ENCODE measurements around the gene OSBPL5. TPM values are rescaled to one million over a fixed set of nuclear protein-coding genes. Genes with fewer than 3 reads are reported as not detected.
A peak's percentile ranks its signal among the peaks of the same experiment; 100 is the strongest.

The OSBPL5 gene
- total and polyA plus RNA-seq, 9 of the 15 experiments (the other 6 are each of a cell fraction or from before 2014, with no cell fraction given): 0.06 to 14.8 (median 3.2) TPM

DNA sequence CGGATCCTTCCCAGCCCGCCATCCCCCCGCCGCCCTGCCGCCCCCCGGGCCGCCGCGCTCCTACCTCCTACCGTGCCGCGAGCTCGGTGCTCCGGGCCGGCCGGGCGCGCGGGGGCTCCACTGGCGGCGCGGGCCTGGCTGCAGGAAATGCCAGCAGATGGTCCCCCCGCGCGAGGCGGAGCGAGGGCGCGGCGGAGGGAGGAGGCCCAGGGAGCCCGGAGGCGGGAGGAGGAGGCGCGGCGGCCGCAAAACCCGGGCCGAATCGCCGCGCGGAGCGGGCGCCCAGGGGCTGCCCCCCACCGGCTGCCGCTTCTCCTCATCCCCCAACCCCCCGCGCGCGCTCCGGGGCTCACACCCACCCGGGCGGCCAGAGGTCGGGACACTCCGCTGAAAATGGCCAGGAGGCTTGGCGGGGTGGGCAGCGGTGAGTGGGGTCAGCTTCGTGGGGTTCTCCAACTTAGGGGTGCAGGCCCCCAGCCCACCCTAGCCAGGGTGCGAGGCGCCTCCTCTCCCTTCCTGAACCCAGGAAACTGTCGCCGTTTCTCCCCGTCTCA is at the start of gene OSBPL5 (continued):
- TF ChIP-seq PHF8 (IDR thresholded peaks at IDR 0.05; ENCODE audit: borderline replicate concordance, low read length): peak; percentile 42; the same call in 1 of the 2 replicates
- peak; percentile 96 for TF ChIP-seq ZNF263 (CRISPR knock-in tag; IDR thresholded peaks at IDR 0.05; ENCODE audit: borderline replicate concordance)
- TF ChIP-seq, protein P1, sequence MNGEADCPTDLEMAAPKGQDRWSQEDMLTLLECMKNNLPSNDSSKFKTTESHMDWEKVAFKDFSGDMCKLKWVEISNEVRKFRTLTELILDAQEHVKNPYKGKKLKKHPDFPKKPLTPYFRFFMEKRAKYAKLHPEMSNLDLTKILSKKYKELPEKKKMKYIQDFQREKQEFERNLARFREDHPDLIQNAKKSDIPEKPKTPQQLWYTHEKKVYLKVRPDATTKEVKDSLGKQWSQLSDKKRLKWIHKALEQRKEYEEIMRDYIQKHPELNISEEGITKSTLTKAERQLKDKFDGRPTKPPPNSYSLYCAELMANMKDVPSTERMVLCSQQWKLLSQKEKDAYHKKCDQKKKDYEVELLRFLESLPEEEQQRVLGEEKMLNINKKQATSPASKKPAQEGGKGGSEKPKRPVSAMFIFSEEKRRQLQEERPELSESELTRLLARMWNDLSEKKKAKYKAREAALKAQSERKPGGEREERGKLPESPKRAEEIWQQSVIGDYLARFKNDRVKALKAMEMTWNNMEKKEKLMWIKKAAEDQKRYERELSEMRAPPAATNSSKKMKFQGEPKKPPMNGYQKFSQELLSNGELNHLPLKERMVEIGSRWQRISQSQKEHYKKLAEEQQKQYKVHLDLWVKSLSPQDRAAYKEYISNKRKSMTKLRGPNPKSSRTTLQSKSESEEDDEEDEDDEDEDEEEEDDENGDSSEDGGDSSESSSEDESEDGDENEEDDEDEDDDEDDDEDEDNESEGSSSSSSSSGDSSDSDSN (IDR thresholded peaks at IDR 0.05; ENCODE audit: borderline replicate concordance in 1 of 2, low read depth in 2 of 2, low read length in 2 of 2): peak in 1 of 2 experiments; percentile 83; a peak in 2 of 4 replicates
- peak; percentile 39; the same call in 1 of the 2 replicates for TF ChIP-seq CTBP1 (IDR thresholded peaks at IDR 0.05; ENCODE audit: borderline replicate concordance)
- peak; percentile 72 for TF ChIP-seq RBFOX2 (IDR thresholded peaks at IDR 0.05; ENCODE audit: low read depth, low read length)
- peak; percentile 92 for TF ChIP-seq ZBTB7A (IDR thresholded peaks at IDR 0.05; ENCODE audit: borderline replicate concordance, control insufficient read depth, low read depth, low read length)
- no peak for TF ChIP-seq TCF7 (IDR thresholded peaks at IDR 0.05; ENCODE audit: borderline replicate concordance)
- TF ChIP-seq YY1 (IDR thresholded peaks at IDR 0.05; ENCODE audit: borderline replicate concordance in 1 of 3, control insufficient read depth in 1 of 3, extremely low read depth in 1 of 3, insufficient read depth in 3 of 3, insufficient read length in 1 of 3, insufficient replicate concordance in 2 of 3, low read depth in 1 of 3, low read length in 2 of 3): peak in 2 of 3 experiments; percentile 39 to 73
- TF ChIP-seq, protein P2, sequence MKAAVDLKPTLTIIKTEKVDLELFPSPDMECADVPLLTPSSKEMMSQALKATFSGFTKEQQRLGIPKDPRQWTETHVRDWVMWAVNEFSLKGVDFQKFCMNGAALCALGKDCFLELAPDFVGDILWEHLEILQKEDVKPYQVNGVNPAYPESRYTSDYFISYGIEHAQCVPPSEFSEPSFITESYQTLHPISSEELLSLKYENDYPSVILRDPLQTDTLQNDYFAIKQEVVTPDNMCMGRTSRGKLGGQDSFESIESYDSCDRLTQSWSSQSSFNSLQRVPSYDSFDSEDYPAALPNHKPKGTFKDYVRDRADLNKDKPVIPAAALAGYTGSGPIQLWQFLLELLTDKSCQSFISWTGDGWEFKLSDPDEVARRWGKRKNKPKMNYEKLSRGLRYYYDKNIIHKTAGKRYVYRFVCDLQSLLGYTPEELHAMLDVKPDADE (conservative IDR thresholded peaks at IDR 0.05; ENCODE audit: control insufficient read depth, low read depth, low read length): 0 out of 2 replicates have a peak, but pooled peaks have one; percentile 23
- TF ChIP-seq ZNF561 (CRISPR knock-in tag; conservative IDR thresholded peaks at IDR 0.05): no peak
- peak; percentile 91 for TF ChIP-seq NEUROD1 (IDR thresholded peaks at IDR 0.05; ENCODE audit: borderline replicate concordance, low read depth, low read length, partially characterized antibody)
- TF ChIP-seq, protein P3, sequence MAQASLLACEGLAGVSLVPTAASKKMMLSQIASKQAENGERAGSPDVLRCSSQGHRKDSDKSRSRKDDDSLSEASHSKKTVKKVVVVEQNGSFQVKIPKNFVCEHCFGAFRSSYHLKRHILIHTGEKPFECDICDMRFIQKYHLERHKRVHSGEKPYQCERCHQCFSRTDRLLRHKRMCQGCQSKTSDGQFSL (CRISPR knock-in tag; IDR thresholded peaks at IDR 0.05): peak; percentile 62; the same call in 1 of the 2 replicates
- TF ChIP-seq, protein P3 (tag; IDR thresholded peaks at IDR 0.05): peak in 1 of 2 experiments; percentile 55; a peak in 1 of 4 replicates
- TF ChIP-seq, protein P4, sequence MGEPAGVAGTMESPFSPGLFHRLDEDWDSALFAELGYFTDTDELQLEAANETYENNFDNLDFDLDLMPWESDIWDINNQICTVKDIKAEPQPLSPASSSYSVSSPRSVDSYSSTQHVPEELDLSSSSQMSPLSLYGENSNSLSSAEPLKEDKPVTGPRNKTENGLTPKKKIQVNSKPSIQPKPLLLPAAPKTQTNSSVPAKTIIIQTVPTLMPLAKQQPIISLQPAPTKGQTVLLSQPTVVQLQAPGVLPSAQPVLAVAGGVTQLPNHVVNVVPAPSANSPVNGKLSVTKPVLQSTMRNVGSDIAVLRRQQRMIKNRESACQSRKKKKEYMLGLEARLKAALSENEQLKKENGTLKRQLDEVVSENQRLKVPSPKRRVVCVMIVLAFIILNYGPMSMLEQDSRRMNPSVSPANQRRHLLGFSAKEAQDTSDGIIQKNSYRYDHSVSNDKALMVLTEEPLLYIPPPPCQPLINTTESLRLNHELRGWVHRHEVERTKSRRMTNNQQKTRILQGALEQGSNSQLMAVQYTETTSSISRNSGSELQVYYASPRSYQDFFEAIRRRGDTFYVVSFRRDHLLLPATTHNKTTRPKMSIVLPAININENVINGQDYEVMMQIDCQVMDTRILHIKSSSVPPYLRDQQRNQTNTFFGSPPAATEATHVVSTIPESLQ (CRISPR knock-in tag; IDR thresholded peaks at IDR 0.05): no peak
